KMS-11 (cell line): ENCODE data around the gene ACSF3.

Experiments
- H2AFZ ChIP-seq: fragments of 200-600 bp; sonication (generic); 2 replicates; pipeline ENCODE4 v1.6.1; 2016; ENCODE audit warnings: antibody characterized with exemption, mixed run types, low read depth
- H3K27ac ChIP-seq: fragments of 200-600 bp; sonication (generic); 2 replicates; pipeline ENCODE4 v1.6.1; 2016; ENCODE audit warnings: mild to moderate bottlenecking, mixed run types
- H3K27me3 ChIP-seq: fragments of 200-600 bp; sonication (generic); 2 replicates; pipeline ENCODE4 v1.6.1; 2017; ENCODE audit warnings: mild to moderate bottlenecking, low read depth, mixed run types, moderate library complexity; ENCODE audit not compliant: insufficient read depth
- H3K36me3 ChIP-seq: fragments of 200-600 bp; sonication (generic); 2 replicates; pipeline ENCODE4 v1.6.1; 2017; ENCODE audit warnings: mild to moderate bottlenecking, mixed run types; ENCODE audit not compliant: insufficient read depth
- H3K4me1 ChIP-seq: fragments of 200-600 bp; sonication (generic); 2 replicates; pipeline ENCODE4 v1.6.1; 2016; ENCODE audit warnings: mild to moderate bottlenecking, low read depth, mixed run types; ENCODE audit not compliant: poor library complexity, severe bottlenecking
- H3K4me2 ChIP-seq: fragments of 200-600 bp; sonication (generic); 2 replicates; pipeline ENCODE4 v1.7.0; 2016; ENCODE audit warnings: mild to moderate bottlenecking, mixed run types
- H3K4me3 ChIP-seq: fragments of 200-600 bp; sonication (generic); IDR thresholded peaks from 2 replicates; pipeline ENCODE4 v1.6.1; 2017; ENCODE audit warnings: low read depth, low read length, mixed read lengths; ENCODE audit not compliant: insufficient read depth
- H3K79me2 ChIP-seq: fragments of 200-600 bp; sonication (generic); 2 replicates; pipeline ENCODE4 v1.6.1; 2016; ENCODE audit warnings: low read depth, mixed run types; ENCODE audit not compliant: insufficient read depth
- H3K9ac ChIP-seq: fragments of 200-600 bp; sonication (generic); 2 replicates; pipeline ENCODE4 v1.6.1; 2016; ENCODE audit warnings: mild to moderate bottlenecking, mixed run types
- H4K20me1 ChIP-seq: fragments of 200-600 bp; sonication (generic); 2 replicates; pipeline ENCODE4 v1.6.1; 2016; ENCODE audit warnings: mild to moderate bottlenecking, mixed run types; ENCODE audit not compliant: insufficient read depth
- CTCF ChIP-seq: fragments of 200-600 bp; sonication (generic); conservative IDR thresholded peaks from 2 replicates; pipeline ENCODE4 v1.6.1; 2017; ENCODE audit warnings: low read depth, mild to moderate bottlenecking, antibody characterized with exemption, low read length, moderate library complexity, mixed read lengths

Gene ACSF3

DNA sequence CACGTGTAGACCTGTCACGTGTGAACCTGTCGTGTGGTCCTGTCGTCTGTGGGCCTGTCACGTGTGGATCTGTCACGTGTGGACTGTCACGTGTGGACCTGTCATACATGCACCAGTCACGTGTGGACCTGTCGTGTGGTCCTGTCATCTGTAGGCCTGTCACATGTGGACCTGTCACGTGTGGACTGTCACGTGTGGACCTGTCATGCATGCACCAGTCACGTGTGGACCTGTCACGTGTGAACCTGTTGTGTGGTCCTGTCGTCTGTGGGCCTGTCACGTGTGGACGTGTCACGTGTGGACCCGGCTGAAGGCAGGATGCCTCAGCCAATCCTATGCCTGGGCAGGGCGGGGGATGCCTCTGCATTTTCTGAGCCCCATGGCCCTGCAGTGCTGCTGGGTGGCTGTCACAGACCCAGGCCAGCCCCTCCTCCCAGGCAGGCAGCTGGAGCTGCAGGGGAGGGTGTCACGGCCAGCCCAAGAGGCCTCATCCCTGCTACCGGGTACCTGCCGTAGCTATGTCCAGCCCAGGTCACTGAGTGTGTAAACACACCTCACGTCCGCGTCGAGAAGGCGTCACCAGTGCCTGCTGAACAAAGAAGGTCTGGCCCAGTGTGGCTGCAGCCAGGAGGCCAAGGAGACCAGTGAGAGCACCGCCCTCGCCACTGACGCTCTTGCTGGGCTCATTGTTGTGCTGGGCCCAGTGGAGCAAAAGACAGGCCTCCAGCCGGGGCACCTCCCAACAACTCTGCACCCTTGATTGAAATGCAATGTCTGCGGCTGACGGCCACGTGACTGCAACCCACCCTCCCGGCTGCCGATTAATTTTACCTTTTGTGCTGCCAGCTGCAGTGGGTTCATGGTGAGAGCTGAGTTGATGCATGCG is 18.6 kb upstream of the ACSF3 start:
- H3K27me3 ChIP-seq = peaks cover 40% of the 10 kb centered on the region
- H3K4me3 ChIP-seq = no peak overlapping the region
- H4K20me1 ChIP-seq = no peaks in the 10 kb centered on the region
- no peaks in the 10 kb centered on the region for H3K36me3 ChIP-seq
- no peak for TF ChIP-seq CTCF
- H2AFZ ChIP-seq = no peak overlapping the region
- H3K4me2 ChIP-seq = no peak overlapping the region
- no peaks in the 10 kb centered on the region for H3K4me1 ChIP-seq
- no peaks in the 10 kb centered on the region for H3K79me2 ChIP-seq
- H3K27ac ChIP-seq = no peak overlapping the region
- no peak overlapping the region for H3K9ac ChIP-seq

GRCh38 chr16:89076159-89076558 is 17.5 kb upstream of the ACSF3 start:
- H3K9ac ChIP-seq = no peak overlapping the region

DNA sequence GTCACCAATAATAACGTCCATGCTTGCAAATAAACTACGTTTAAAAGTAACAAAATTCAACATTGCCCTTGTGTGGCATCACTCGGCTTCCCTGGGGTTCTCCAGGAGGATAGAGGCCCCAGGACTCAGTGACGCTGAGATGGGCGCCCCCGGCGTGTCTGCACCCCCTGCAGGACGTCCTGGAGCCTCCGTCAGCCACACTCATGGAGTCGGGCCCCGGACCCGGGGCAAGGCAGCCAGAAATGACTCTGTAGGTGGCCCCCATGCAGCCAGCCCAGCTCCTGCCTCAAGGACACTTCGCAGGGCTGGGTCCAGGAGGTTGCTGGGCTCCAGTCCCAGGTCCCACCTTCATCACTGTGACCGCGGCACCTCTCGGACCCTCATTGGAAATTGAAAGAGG is 16.6 kb upstream of the ACSF3 start:
- Histone ChIP-seq H3K27ac (no peak overlapping the region), H3K4me1 (no peaks in the 10 kb centered on the region), H3K4me2 (no peak overlapping the region), H4K20me1 (no peaks in the 10 kb centered on the region), H3K4me3 (no peak overlapping the region), H3K79me2 (no peaks in the 10 kb centered on the region), H3K36me3 (no peaks in the 10 kb centered on the region), H2AFZ (no peak overlapping the region), H3K9ac (no peak overlapping the region), H3K27me3 (peaks cover 40% of the 10 kb centered on the region)
- no peak for TF ChIP-seq CTCF

More at GRCh38 chr16:89076159-89076558, 17.5 kb upstream of the ACSF3 start:
- no peak for TF ChIP-seq CTCF
- Histone ChIP-seq H3K36me3 (no peaks in the 10 kb centered on the region), H3K27ac (no peak overlapping the region), H3K4me1 (no peaks in the 10 kb centered on the region), H4K20me1 (no peaks in the 10 kb centered on the region), H3K4me3 (no peak overlapping the region), H3K79me2 (no peaks in the 10 kb centered on the region), H3K27me3 (peaks cover 42% of the 10 kb centered on the region), H3K4me2 (no peak overlapping the region), H2AFZ (no peak overlapping the region)

DNA sequence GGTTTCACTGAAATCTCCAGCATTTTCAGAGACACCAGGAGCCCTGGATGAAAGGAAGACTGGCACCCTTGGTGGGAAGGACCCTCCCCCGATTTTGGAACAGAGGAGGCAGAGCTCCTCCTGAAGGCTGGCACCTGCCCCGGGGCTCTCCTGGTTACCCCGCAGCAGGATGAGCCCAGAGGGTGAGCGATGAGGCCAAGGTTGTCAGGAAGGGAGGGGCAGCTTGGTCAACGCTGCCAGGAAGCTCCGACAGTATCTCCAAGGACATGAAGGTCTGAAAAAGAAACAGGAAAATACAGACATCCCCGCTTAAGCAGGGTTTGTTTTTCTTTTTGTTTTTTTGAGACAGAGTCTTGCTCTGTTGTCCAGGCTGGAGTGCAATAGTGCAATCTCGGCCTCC is 15.5 kb upstream of the ACSF3 start:
- Histone ChIP-seq H4K20me1 (no peaks in the 10 kb centered on the region), H3K79me2 (no peaks in the 10 kb centered on the region), H3K27ac (no peak overlapping the region), H3K27me3 (peaks cover 48% of the 10 kb centered on the region), H3K4me1 (no peaks in the 10 kb centered on the region), H3K36me3 (no peaks in the 10 kb centered on the region), H3K4me2 (no peak overlapping the region), H3K9ac (no peak overlapping the region), H3K4me3 (no peak overlapping the region), H2AFZ (no peak overlapping the region)
- TF ChIP-seq CTCF = no peak
